Lung (tissue), 12 donors: ENCODE results near the gene FCMR. TPM values are rescaled to one million over a fixed set of nuclear protein-coding genes. Genes with fewer than 3 reads are reported as not detected.

ENCODE experiments used
- ATAC-seq: fragments of 200-7000 bp; cut with Tn5 transposase; one replicate; pipeline ENCODE4 v1.9.1; 2020; ENCODE audit warnings: moderate number of reproducible peaks; ENCODE audit not compliant: insufficient read depth, low FRiP score
- DNase-seq, 3 donors: peaks; one replicate each; pipeline ENCODE4 v3.0.0-alpha.2; 2013 to 2017
- H3K27ac ChIP-seq, 2 donors: one replicate each; pipeline ENCODE4 v1.5.1; 2013; ENCODE audit warnings: mild to moderate bottlenecking in 2 of 2, moderate library complexity in 2 of 2, control low read depth in 1 of 2, inconsistent platforms in 1 of 2, low read depth in 1 of 2, low read length in 1 of 2
- H3K27me3 ChIP-seq, 3 donors: one replicate each; pipeline ENCODE4 v1.5.1; 2013; ENCODE audit warnings: low read length in 2 of 3; ENCODE audit not compliant: control insufficient read depth in 3 of 3, insufficient read depth in 3 of 3
- H3K36me3 ChIP-seq, 4 donors: one replicate each; pipeline ENCODE4 v1.5.1; 2013; ENCODE audit warnings: low read length in 4 of 4, mild to moderate bottlenecking in 1 of 4, moderate library complexity in 1 of 4; ENCODE audit not compliant: control insufficient read depth in 4 of 4, insufficient read depth in 4 of 4
- H3K4me1 ChIP-seq, 5 donors: one replicate each; pipeline ENCODE4 v1.5.1; 2013; ENCODE audit warnings: low read length in 5 of 5, mild to moderate bottlenecking in 2 of 5, moderate library complexity in 1 of 5; ENCODE audit not compliant: control insufficient read depth in 5 of 5, insufficient read depth in 5 of 5
- H3K4me3 ChIP-seq: one replicate; pipeline ENCODE4 v1.5.1; 2013; ENCODE audit warnings: mild to moderate bottlenecking, control low read depth, moderate library complexity
- H3K9ac ChIP-seq, 2 donors: one replicate each; pipeline ENCODE4 v1.5.1; 2013; ENCODE audit warnings: low read length in 2 of 2, control low read depth in 1 of 2; ENCODE audit not compliant: insufficient read depth in 1 of 2
- H3K9me3 ChIP-seq, 4 donors: one replicate each; pipeline ENCODE4 v1.5.1; 2013; ENCODE audit warnings: low read length in 3 of 4, mild to moderate bottlenecking in 1 of 4, moderate library complexity in 1 of 4; ENCODE audit not compliant: control insufficient read depth in 4 of 4, insufficient read depth in 3 of 4
- WGBS, 2 donors: extraction: QIAGEN DNeasy Blood & Tissue Kit; methylation state at CpG; one replicate each; pipeline ENCODE4 v1.1.7; 2013; 5-methylcytosine and 5-hydroxymethylcytosine counted together
- polyA plus RNA-seq, 2 donors: library from polyadenylated mRNA; stranded (reverse); fragments of 200-250 nt; gene quantifications; one replicate each; pipeline ENCODE4 v1.2.1, GENCODE V29; 2013
- total RNA-seq, 2 donors: library from RNA; depleted of rRNA in 1 of 2; stranded (reverse); fragments of >200 nt in 1 of 2; gene quantifications; one replicate each; pipeline ENCODE4 v1.2.1, GENCODE V29; 2014 to 2021
- TF ChIP-seq, protein P1 (sequence below): IDR thresholded peaks from 2 replicates; pipeline ENCODE4 v1.5.1; 2012; ENCODE audit warnings: mild to moderate bottlenecking; ENCODE audit errors: control extremely low read depth, extremely low read depth
- donor health status: control.
- donor health status: control.
- donor health status: Bipolar disorder and iron deficiency.
- donor health status: healthy.
- donor health status: DM: yes; HTN: yes; CAD: no.

FCMR gene
- total and polyA plus RNA-seq, 4 donors, result 3.6 to 13.3 (median 9.5) TPM

DNA sequence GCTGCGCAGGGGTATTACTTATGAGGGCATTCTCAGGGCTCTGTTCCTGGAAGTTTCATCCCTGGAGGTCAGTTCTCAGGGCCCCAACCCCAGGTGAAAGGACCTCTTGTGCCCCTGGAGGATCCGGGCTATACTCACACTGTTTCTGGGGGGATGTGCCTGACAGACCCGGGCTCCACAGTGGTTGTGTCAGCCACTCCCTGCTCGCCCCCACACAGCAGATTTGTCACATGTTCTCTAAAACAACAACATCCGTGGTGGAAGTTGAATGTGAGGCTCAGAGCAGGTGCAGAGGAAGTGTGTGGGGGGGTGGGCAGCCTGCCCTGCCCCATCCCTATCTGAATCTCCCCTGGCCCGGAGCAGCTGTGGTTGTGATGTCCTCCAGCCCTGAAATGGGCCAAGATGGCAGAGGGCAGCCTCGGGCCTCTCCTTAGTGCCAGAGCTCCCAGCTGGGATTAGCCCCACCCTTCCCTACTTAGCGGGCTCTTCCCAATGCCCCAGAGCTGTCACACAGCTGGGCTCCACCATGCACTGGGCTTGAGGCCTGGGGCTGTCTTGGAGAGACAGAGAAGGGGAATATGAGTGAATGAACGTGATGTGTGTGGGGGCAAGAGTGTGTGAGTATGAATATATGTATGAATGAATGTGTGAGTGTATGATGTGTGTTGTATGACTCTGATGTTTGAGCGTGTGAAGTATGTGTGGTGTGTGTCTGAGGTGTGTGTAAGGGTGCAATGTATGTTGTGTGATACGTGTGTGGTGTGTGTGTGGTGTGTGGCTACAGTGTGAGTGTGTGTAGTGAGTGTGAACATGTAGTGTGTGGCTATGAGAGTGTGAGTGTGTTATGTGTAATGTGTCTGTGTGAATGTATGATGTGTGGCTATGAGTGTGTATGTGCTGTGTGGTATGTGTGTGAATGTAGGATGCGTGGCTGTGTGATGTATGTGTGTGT is 1.5 kb upstream of the FCMR start:
- Histone ChIP-seq H3K9me3 (peaks cover 0 to 3% (median 1%) of the 10 kb centered on the region in 4 donors), H3K4me1 (peaks cover 0 to 15% (median 0%) of the 10 kb centered on the region in 5 donors), H3K9ac (no peak overlapping the region), H3K27ac (no peak overlapping the region), H3K4me3 (no peak overlapping the region), H3K36me3 (no peaks in the 10 kb centered on the region), H3K27me3 (no peaks in the 10 kb centered on the region)
- ATAC-seq (no peak), DNase-seq (peak in 1 of 3 donors; percentile 33)
- TF ChIP-seq, protein P1, sequence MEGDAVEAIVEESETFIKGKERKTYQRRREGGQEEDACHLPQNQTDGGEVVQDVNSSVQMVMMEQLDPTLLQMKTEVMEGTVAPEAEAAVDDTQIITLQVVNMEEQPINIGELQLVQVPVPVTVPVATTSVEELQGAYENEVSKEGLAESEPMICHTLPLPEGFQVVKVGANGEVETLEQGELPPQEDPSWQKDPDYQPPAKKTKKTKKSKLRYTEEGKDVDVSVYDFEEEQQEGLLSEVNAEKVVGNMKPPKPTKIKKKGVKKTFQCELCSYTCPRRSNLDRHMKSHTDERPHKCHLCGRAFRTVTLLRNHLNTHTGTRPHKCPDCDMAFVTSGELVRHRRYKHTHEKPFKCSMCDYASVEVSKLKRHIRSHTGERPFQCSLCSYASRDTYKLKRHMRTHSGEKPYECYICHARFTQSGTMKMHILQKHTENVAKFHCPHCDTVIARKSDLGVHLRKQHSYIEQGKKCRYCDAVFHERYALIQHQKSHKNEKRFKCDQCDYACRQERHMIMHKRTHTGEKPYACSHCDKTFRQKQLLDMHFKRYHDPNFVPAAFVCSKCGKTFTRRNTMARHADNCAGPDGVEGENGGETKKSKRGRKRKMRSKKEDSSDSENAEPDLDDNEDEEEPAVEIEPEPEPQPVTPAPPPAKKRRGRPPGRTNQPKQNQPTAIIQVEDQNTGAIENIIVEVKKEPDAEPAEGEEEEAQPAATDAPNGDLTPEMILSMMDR, result no peak
- WGBS, 2 donors, result 49 to 63% methylated on average over 12 of the region's 12 CpGs

DNA sequence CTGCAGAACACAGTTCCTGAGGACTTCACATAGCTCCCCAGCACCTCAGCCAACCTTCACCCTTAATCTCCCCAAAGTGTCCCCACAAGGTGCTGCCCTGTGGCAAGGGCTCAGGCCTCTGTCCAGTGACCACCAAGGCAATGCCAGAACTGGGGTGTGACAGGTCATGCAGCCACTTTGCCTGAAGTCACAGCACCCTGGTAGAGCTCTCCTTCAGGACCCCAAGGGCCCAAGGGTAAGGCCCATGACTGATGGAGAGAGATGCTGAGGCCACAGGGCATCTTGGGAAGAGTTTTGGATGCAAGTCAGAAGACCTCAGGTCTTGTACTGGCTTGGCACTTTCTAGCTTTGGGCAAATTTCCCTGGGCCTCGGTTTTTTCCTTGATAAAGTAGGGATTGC is 783 bp upstream of the FCMR start:
- TF ChIP-seq, protein P1, result no peak
- no peak for ATAC-seq
- Histone ChIP-seq H3K27me3 (no peaks in the 10 kb centered on the region), H3K9ac (no peak overlapping the region), H3K4me1 (peaks cover 0 to 15% (median 0%) of the 10 kb centered on the region in 5 donors), H3K9me3 (peaks cover 0 to 3% (median 1%) of the 10 kb centered on the region in 4 donors), H3K27ac (peak overlapping the region in 1 of 2 donors; percentile 60), H3K4me3 (no peak overlapping the region), H3K36me3 (no peaks in the 10 kb centered on the region)
- DNase-seq, result no peak
- WGBS, 2 donors, result 36 to 69% methylated on average over 1 of the region's 1 CpG

DNA sequence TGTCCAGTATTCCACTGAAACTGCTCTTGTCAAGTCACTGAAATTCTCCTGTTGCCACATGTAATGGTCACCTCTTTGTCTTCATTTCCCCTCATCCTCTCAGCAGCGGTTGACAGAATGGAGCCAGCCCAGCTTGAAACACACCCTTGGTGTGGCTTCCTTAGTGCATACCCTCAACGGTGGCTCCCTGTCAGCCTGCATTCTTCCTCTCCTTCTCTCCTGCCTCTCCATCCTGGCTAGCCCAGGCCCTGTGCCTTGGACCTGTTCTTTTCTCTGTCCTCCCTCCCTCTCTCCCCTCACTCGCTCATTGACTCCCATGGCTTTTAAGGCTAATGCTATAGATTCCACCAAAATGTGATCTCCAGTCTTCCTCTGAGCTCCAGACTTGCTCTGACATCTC is 3.7 kb downstream of the FCMR start:
- no peak for DNase-seq
- 68 to 71% methylated on average over 3 of the region's 3 CpGs for WGBS, 2 donors
- H3K27me3 ChIP-seq, result no peaks in the 10 kb centered on the region

More for the DNA sequence above, 3.7 kb downstream of the FCMR start:
- H3K27ac ChIP-seq, result no peak overlapping the region
- H3K9me3 ChIP-seq, result no peaks in the 10 kb centered on the region
- H3K36me3 ChIP-seq, result no peaks in the 10 kb centered on the region
- ATAC-seq, result no peak
- no peak overlapping the region for H3K9ac ChIP-seq
- TF ChIP-seq, protein P1, result no peak
- H3K4me3 ChIP-seq, result no peak overlapping the region
- peaks cover 0 to 6% (median 0%) of the 10 kb centered on the region in 5 donors for H3K4me1 ChIP-seq
